Mesendoderm (in vitro differentiated cells): Measurements from ENCODE around the gene CISD1.

ENCODE experiments used
- DNase-seq: peaks from one replicate; pipeline ENCODE4 v3.0.0; 2013
- H2AK5ac ChIP-seq: 2 replicates; pipeline ENCODE4 v1.6.1; 2013; ENCODE audit warnings: low read length, inconsistent platforms
- H2BK120ac ChIP-seq: 2 replicates; pipeline ENCODE4 v1.6.1; 2013; ENCODE audit warnings: low read depth, mild to moderate bottlenecking, low read length, moderate library complexity, mixed read lengths
- H2BK15ac ChIP-seq: replicated peaks from 2 replicates; pipeline ENCODE4 v1.6.1; 2013; ENCODE audit warnings: low read depth, mild to moderate bottlenecking, moderate library complexity
- H2BK5ac ChIP-seq: 2 replicates; pipeline ENCODE4 v1.6.1; 2013; ENCODE audit warnings: low read length, inconsistent platforms
- H3K18ac ChIP-seq: 2 replicates; pipeline ENCODE4 v1.6.1; 2013; ENCODE audit warnings: mild to moderate bottlenecking, low read length, mixed read lengths
- H3K23ac ChIP-seq: one replicate; pipeline ENCODE4 v1.6.1; 2013; ENCODE audit warnings: low read length
- H3K27ac ChIP-seq: 2 replicates; pipeline ENCODE4 v1.5.1; 2013; ENCODE audit warnings: low read depth, mild to moderate bottlenecking, inconsistent platforms, low read length, moderate library complexity
- H3K27me3 ChIP-seq: 2 replicates; pipeline ENCODE4 v1.6.1; 2013; ENCODE audit warnings: low read length, control low read depth, mild to moderate bottlenecking, inconsistent platforms; ENCODE audit not compliant: insufficient read depth, poor library complexity
- H3K36me3 ChIP-seq: 2 replicates; pipeline ENCODE4 v1.6.1; 2013; ENCODE audit warnings: low read length, inconsistent platforms; ENCODE audit not compliant: control insufficient read depth, insufficient read depth
- H3K4ac ChIP-seq: one replicate; pipeline ENCODE4 v1.6.1; 2013; ENCODE audit warnings: low read depth, mild to moderate bottlenecking, low read length, moderate library complexity
- H3K4me1 ChIP-seq: 2 replicates; pipeline ENCODE4 v1.6.1; 2013; ENCODE audit warnings: low read depth, low read length, inconsistent platforms; ENCODE audit not compliant: control insufficient read depth
- H3K4me2 ChIP-seq: 2 replicates; pipeline ENCODE4 v1.6.1; 2013; ENCODE audit warnings: low read length
- H3K4me3 ChIP-seq: 2 replicates; pipeline ENCODE4 v1.5.1; 2013; ENCODE audit warnings: mild to moderate bottlenecking, low read length
- H3K56ac ChIP-seq: one replicate; pipeline ENCODE4 v1.6.1; 2013; ENCODE audit warnings: low read length
- H3K79me1 ChIP-seq: 2 replicates; pipeline ENCODE4 v1.6.1; 2013; ENCODE audit warnings: low read length, inconsistent platforms
- H3K79me2 ChIP-seq: 2 replicates; pipeline ENCODE4 v1.6.1; 2013; ENCODE audit warnings: mild to moderate bottlenecking, low read length; ENCODE audit not compliant: control insufficient read depth, insufficient read depth
- H3K9ac ChIP-seq: 2 replicates; pipeline ENCODE4 v1.6.1; 2013; ENCODE audit warnings: low read length, inconsistent platforms
- H4K5ac ChIP-seq: one replicate; pipeline ENCODE4 v1.6.1; 2013; ENCODE audit warnings: low read length
- H4K8ac ChIP-seq: one replicate; pipeline ENCODE4 v1.6.1; 2013; ENCODE audit warnings: low read depth, mild to moderate bottlenecking, control low read depth, low read length, moderate library complexity
- WGBS: extraction: QIAGEN DNeasy Blood & Tissue Kit; methylation state at CpG from one replicate; pipeline ENCODE4 v1.1.7; 2013; ENCODE audit warnings: low lambda C conversion rate, missing lambda C conversion rate; ENCODE audit not compliant: insufficient coverage; ENCODE audit errors: extremely low coverage; 5-methylcytosine and 5-hydroxymethylcytosine counted together

The CISD1 gene

DNA sequence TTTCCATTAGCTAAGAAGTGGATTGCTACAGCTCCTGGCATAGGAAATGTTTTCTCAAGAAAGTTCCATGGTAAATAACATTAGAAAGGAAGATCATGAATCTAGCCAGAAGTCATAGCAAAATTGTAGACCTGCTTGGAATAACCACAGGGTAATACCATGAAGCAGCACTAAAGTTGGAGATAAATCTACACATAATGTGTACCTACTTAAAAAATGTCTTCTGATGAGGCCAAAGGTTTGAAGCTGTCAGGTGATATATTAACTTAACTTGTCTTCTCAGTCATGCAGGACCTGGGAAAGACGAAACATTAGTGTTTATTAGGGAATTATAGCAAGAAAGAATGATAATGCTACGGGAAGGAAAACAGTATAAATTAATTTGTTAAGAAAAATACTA is 6.3 kb downstream of the CISD1 start:
- no peak overlapping the region for H2BK120ac ChIP-seq
- no peak overlapping the region for H2AK5ac ChIP-seq

DNA sequence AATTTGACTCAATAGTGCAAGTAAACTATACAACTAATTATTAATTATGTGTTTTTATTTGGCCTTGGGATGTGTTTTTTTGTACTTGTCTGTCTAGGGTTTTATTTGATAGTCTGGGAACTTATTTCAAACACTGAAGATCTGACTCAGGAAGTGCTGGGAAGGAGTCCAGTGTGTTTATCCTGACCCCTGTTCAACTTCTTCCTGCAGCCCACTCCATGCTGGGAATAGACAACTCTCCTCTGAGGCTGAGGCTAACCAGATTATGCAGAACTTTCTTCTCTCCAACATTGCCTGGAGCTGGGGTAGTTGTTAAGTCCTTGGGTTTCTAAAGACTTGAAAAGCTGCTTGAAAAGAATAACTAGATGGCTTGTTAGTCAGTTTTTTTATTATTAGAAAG is 6.9 kb downstream of the CISD1 start:
- Histone ChIP-seq H4K5ac (no peak overlapping the region), H4K8ac (no peak overlapping the region), H3K36me3 (no peaks in the 10 kb centered on the region), H2BK120ac (no peak overlapping the region), H2BK15ac (no peak overlapping the region), H3K56ac (no peak overlapping the region), H2AK5ac (no peak overlapping the region), H3K79me2 (peaks cover 2% of the 10 kb centered on the region), H3K79me1 (peaks cover 6% of the 10 kb centered on the region), H3K4me1 (no peaks in the 10 kb centered on the region), H3K18ac (no peak overlapping the region), H3K4me2 (no peak overlapping the region), H3K27me3 (no peaks in the 10 kb centered on the region), H3K9ac (no peak overlapping the region), H3K4ac (no peak overlapping the region), H3K27ac (no peak overlapping the region), H2BK5ac (no peak overlapping the region), H3K4me3 (no peak overlapping the region), H3K23ac (no peak overlapping the region)
- peak; percentile 21 for DNase-seq

More for the DNA sequence above, 6.3 kb downstream of the CISD1 start:
- H3K18ac ChIP-seq: no peak overlapping the region
- no peak overlapping the region for H3K4me2 ChIP-seq
- no peak overlapping the region for H3K4ac ChIP-seq
- H3K4me1 ChIP-seq: no peaks in the 10 kb centered on the region
- H2BK15ac ChIP-seq: no peak overlapping the region
- H3K36me3 ChIP-seq: no peaks in the 10 kb centered on the region
- no peaks in the 10 kb centered on the region for H3K27me3 ChIP-seq
- H3K23ac ChIP-seq: no peak overlapping the region
- peaks cover 7% of the 10 kb centered on the region for H3K79me2 ChIP-seq
- no peak overlapping the region for H4K8ac ChIP-seq
- H4K5ac ChIP-seq: no peak overlapping the region
- H3K56ac ChIP-seq: no peak overlapping the region
- no peak overlapping the region for H3K4me3 ChIP-seq
- no peak overlapping the region for H2BK5ac ChIP-seq
- no peak for DNase-seq
- peaks cover 6% of the 10 kb centered on the region for H3K79me1 ChIP-seq
- H3K27ac ChIP-seq: no peak overlapping the region
- WGBS: no CpG with 5 or more reads among the region's 2 CpGs
- H3K9ac ChIP-seq: no peak overlapping the region

DNA sequence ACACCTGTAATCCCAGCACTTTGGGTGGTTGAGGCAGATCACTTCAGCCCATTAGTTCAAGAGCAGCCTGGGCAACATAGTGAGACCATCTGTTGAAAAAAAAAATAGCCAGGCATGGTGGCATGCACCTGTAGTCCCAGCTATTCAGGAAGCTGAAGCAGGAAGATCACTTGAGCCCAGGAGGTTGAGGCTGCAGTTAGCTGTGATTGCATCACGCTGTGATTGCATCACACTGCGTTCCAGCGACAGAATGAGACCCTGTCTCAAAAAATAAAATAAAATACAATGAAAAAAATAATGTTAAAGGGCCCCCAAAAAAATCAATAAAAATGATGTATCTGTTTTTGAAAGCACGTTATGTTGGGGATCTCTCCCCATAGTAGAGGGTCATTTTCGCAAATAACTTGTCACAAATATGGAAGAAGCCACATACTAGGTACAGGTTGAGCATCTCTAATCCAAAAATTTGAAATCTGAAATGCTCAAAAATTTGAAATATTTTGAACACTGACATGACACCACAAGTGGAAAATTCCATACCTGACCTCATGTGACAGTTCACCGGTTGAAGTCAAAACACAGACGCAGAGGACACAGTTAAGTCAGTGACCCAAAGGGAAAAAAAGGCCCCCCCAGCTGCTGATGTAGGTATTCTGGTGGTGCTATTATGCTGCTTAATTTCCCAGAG is 9.5 kb downstream of the CISD1 start:
- no peak overlapping the region for H3K23ac ChIP-seq
- no peak overlapping the region for H3K56ac ChIP-seq
- no peak overlapping the region for H3K9ac ChIP-seq
- no peaks in the 10 kb centered on the region for H3K4me1 ChIP-seq
- no peaks in the 10 kb centered on the region for H3K27me3 ChIP-seq
- H3K4ac ChIP-seq: no peak overlapping the region
- H3K79me2 ChIP-seq: peaks cover 2% of the 10 kb centered on the region
- DNase-seq: no peak
- H3K79me1 ChIP-seq: peaks cover 6% of the 10 kb centered on the region
- no peaks in the 10 kb centered on the region for H3K36me3 ChIP-seq
- no peak overlapping the region for H3K4me2 ChIP-seq
- no peak overlapping the region for H3K4me3 ChIP-seq
- H2BK5ac ChIP-seq: no peak overlapping the region
- WGBS: no CpG with 5 or more reads among the region's 7 CpGs
- no peak overlapping the region for H3K18ac ChIP-seq
- H4K8ac ChIP-seq: no peak overlapping the region
- H2BK120ac ChIP-seq: no peak overlapping the region
- no peak overlapping the region for H2BK15ac ChIP-seq
- no peak overlapping the region for H3K27ac ChIP-seq
- H4K5ac ChIP-seq: no peak overlapping the region
- H2AK5ac ChIP-seq: no peak overlapping the region

DNA sequence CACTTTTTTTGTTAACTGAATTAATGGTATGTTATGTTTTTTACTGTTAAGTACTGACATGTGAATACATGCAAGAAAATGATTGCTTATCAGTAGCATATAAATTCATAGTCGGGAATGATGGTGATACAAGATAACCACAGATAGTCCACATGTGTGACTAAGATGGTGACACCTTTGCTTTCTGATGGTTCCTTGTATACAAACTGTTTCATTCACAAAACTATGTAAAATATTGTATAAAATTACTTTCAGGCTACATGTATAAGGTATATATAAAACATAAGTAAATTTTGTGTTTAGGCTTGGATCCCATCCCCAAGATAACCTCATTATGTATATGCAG is 10.0 kb downstream of the CISD1 start:
- Histone ChIP-seq H3K36me3 (no peaks in the 10 kb centered on the region), H2AK5ac (no peak overlapping the region), H2BK15ac (no peak overlapping the region), H3K18ac (no peak overlapping the region), H3K9ac (no peak overlapping the region), H4K5ac (no peak overlapping the region), H2BK120ac (no peak overlapping the region), H3K79me1 (peaks cover 6% of the 10 kb centered on the region), H3K79me2 (peaks cover 2% of the 10 kb centered on the region), H2BK5ac (no peak overlapping the region), H3K4ac (no peak overlapping the region), H4K8ac (no peak overlapping the region), H3K27me3 (no peaks in the 10 kb centered on the region), H3K27ac (no peak overlapping the region), H3K4me3 (no peak overlapping the region), H3K4me2 (no peak overlapping the region), H3K56ac (no peak overlapping the region), H3K4me1 (no peaks in the 10 kb centered on the region), H3K23ac (no peak overlapping the region)
- no CpG with 5 or more reads among the region's 1 CpG for WGBS
- DNase-seq: no peak

DNA sequence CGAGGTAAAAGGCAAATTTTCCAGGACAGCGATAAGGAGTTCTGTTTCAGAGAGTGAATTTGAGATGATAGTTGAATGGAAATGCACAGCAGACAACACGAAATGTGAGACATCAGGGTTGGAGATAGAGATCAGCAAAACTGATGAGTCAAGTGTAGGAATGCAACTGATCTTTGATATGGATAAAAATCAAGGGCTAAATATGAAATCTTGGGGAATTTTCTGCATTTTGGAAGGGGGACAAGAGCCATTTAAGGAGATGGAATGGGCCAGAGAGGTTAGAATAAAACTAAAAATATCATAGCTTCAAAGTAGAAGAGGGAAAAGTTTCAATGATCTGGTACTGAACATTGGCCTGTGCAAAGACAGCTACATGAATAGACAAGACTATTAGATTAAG is 11.5 kb downstream of the CISD1 start:
- Histone ChIP-seq H3K23ac (no peak overlapping the region), H3K36me3 (no peaks in the 10 kb centered on the region), H2BK5ac (no peak overlapping the region), H3K79me1 (peaks cover 2% of the 10 kb centered on the region), H3K9ac (no peak overlapping the region), H2BK15ac (no peak overlapping the region), H3K4me3 (no peak overlapping the region), H3K56ac (no peak overlapping the region), H3K4me2 (no peak overlapping the region), H2BK120ac (no peak overlapping the region), H3K27ac (no peak overlapping the region), H2AK5ac (no peak overlapping the region), H3K4ac (no peak overlapping the region), H3K18ac (no peak overlapping the region), H3K4me1 (no peaks in the 10 kb centered on the region), H4K8ac (no peak overlapping the region), H4K5ac (no peak overlapping the region), H3K27me3 (no peaks in the 10 kb centered on the region), H3K79me2 (no peaks in the 10 kb centered on the region)
- no peak for DNase-seq
- no CpG with 5 or more reads among the region's 3 CpGs for WGBS

DNA sequence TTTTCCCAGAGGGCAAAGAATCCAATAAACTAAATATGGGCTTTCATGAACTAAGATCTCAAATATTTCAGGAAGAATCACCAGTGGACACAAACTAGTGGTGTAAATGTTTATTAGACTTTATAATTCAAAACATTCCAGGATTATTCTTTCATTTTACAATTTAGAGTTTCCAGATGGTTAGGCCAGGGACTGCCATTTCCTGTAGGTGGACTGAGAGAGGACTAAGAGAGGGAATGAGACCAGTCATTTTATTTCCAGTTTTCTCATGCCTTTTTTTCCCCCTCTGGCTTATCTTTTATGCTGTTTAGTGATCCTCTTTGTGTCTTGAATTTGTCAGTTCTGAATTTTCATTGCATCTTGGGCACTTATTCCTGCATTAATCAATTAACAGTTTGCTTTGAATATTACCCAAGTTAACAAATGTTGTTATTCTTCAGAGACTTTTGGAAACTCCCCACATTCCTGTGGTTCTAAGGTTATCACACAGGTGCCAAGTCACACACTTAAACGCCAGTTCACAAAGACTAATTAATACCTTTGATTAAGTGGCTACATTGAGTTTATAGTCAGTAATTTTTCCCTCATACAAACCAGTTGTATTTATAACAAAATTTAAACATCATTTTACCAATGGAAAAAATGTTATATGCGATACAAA is 12.3 kb downstream of the CISD1 start:
- Histone ChIP-seq H3K79me1 (no peaks in the 10 kb centered on the region), H3K4me3 (no peak overlapping the region), H3K79me2 (no peaks in the 10 kb centered on the region), H3K4me1 (no peaks in the 10 kb centered on the region), H2BK5ac (no peak overlapping the region), H3K4ac (no peak overlapping the region), H3K4me2 (no peak overlapping the region), H2BK120ac (no peak overlapping the region), H3K27ac (no peak overlapping the region), H4K8ac (no peak overlapping the region), H3K18ac (no peak overlapping the region), H2AK5ac (no peak overlapping the region), H4K5ac (no peak overlapping the region), H3K36me3 (no peaks in the 10 kb centered on the region), H2BK15ac (no peak overlapping the region), H3K23ac (no peak overlapping the region), H3K56ac (no peak overlapping the region), H3K9ac (no peak overlapping the region), H3K27me3 (no peaks in the 10 kb centered on the region)
- DNase-seq: no peak
- 100% methylated on average over 1 of the region's 2 CpGs for WGBS
